ENCODE data around the gene SPAG17. TPM values are rescaled to one million over a fixed set of nuclear protein-coding genes. Genes with fewer than 3 reads are reported as not detected.

Gene SPAG17
- total and polyA plus RNA-seq, 2 donors (not counting 1 experiment from before 2014, with no cell fraction given) = not detected

GRCh38 chr1:118183586-118183985, 1.4 kb downstream of the SPAG17 start:
- ATAC-seq (ENCODE audit: low read depth) (no peak), DNase-seq (no peak)
- H3K27ac ChIP-seq (ENCODE audit: low read length in 2 of 2) = no peak overlapping the region
- no peaks in the 10 kb centered on the region for H4K20me1 ChIP-seq (ENCODE audit: control insufficient read depth, insufficient read depth, low read length, poor library complexity, severe bottlenecking)
- ChIA-PET POLR2A (no interaction called here), CTCF (no interaction called here)
- H3K27me3 ChIP-seq (replicated peaks in 1 of 4; ENCODE audit: control extremely low read depth in 1 of 4, control insufficient read depth in 3 of 4, insufficient read depth in 4 of 4, low read length in 3 of 4) = no peaks in the 10 kb centered on the region
- intact Hi-C loops (cut with micrococcal nuclease) = no loop called here
- Mint-ChIP-seq H3K4me1 (peaks cover 3% of the 10 kb centered on the region), H3K9me3 (ENCODE audit: insufficient read depth) (no peaks in the 10 kb centered on the region), H3K27ac (no peak overlapping the region), H3K4me3 (no peak overlapping the region), H3K27me3 (peaks cover 18% of the 10 kb centered on the region)
- H3K79me2 ChIP-seq (ENCODE audit: control insufficient read depth, insufficient read depth, low read length) = no peaks in the 10 kb centered on the region
- no peaks in the 10 kb centered on the region for H3K4me1 ChIP-seq (ENCODE audit: control insufficient read depth in 2 of 2, insufficient read depth in 2 of 2, low read length in 2 of 2)
- no peak overlapping the region for H3K4me2 ChIP-seq (replicated peaks; ENCODE audit: low read depth, low read length, poor library complexity, severe bottlenecking)
- TF ChIP-seq EZH2 (IDR thresholded peaks at IDR 0.05; ENCODE audit: borderline replicate concordance, insufficient read depth, low read depth, low read length, poor library complexity, severe bottlenecking) = no peak
- no peak for TF ChIP-seq CTCF (IDR thresholded peaks at IDR 0.05)
- no peak overlapping the region for H3K9ac ChIP-seq (ENCODE audit: low read length)
- H3K36me3 ChIP-seq (replicated peaks in 1 of 2; ENCODE audit: control extremely low read depth in 1 of 2, control insufficient read depth in 1 of 2, extremely low read depth in 1 of 2, insufficient read depth in 2 of 2, low read length in 1 of 2) = no peaks in the 10 kb centered on the region
- no peak overlapping the region for H2AFZ ChIP-seq (ENCODE audit: insufficient read depth, low read depth, low read length, poor library complexity, severe bottlenecking)
- H3K4me3 ChIP-seq (ENCODE audit: control extremely low read depth in 1 of 5, extremely low read depth in 1 of 5, insufficient read depth in 1 of 5, low read depth in 2 of 5, low read length in 4 of 5) = no peak overlapping the region
- WGBS (ENCODE audit: insufficient coverage) = no CpG with 5 or more reads among the region's 2 CpGs
- H3K9me3 ChIP-seq (ENCODE audit: control extremely low read depth in 1 of 3, control insufficient read depth in 2 of 3, insufficient read depth in 1 of 3, low read length in 2 of 3) = peaks cover 0 to 11% (median 0%) of the 10 kb centered on the region in 3 donors

- no peaks in the 10 kb centered on the region for H3K27me3 ChIP-seq (replicated peaks in 1 of 4; ENCODE audit: control extremely low read depth in 1 of 4, control insufficient read depth in 3 of 4, insufficient read depth in 4 of 4, low read length in 3 of 4)
- POLR2A ChIA-PET = no interaction called here
- no peaks in the 10 kb centered on the region for H4K20me1 ChIP-seq (ENCODE audit: control insufficient read depth, insufficient read depth, low read length, poor library complexity, severe bottlenecking)
- no peak overlapping the region for H3K4me2 ChIP-seq (replicated peaks; ENCODE audit: low read depth, low read length, poor library complexity, severe bottlenecking)
- no CpG with 5 or more reads among the region's 3 CpGs for WGBS (ENCODE audit: insufficient coverage)
- H3K27ac ChIP-seq (ENCODE audit: low read length in 2 of 2) = no peak overlapping the region
- H3K4me1 ChIP-seq (ENCODE audit: control insufficient read depth in 2 of 2, insufficient read depth in 2 of 2, low read length in 2 of 2) = no peaks in the 10 kb centered on the region
- H3K9me3 Mint-ChIP-seq (ENCODE audit: insufficient read depth) = peaks cover 4% of the 10 kb centered on the region
- H3K27ac Mint-ChIP-seq = no peak overlapping the region
- no peak for DNase-seq
- no peaks in the 10 kb centered on the region for H3K36me3 ChIP-seq (replicated peaks in 1 of 2; ENCODE audit: control extremely low read depth in 1 of 2, control insufficient read depth in 1 of 2, extremely low read depth in 1 of 2, insufficient read depth in 2 of 2, low read length in 1 of 2)
- TF ChIP-seq EZH2 (IDR thresholded peaks at IDR 0.05; ENCODE audit: borderline replicate concordance, insufficient read depth, low read depth, low read length, poor library complexity, severe bottlenecking) (no peak), CTCF (IDR thresholded peaks at IDR 0.05) (no peak)
- H3K4me3 ChIP-seq (ENCODE audit: control extremely low read depth in 1 of 5, extremely low read depth in 1 of 5, insufficient read depth in 1 of 5, low read depth in 2 of 5, low read length in 4 of 5) = no peak overlapping the region
- H2AFZ ChIP-seq (ENCODE audit: insufficient read depth, low read depth, low read length, poor library complexity, severe bottlenecking) = no peak overlapping the region
- H3K79me2 ChIP-seq (ENCODE audit: control insufficient read depth, insufficient read depth, low read length) = no peaks in the 10 kb centered on the region
- H3K4me1 Mint-ChIP-seq = no peaks in the 10 kb centered on the region
- peaks cover 6% of the 10 kb centered on the region for H3K27me3 Mint-ChIP-seq
- intact Hi-C loops (cut with micrococcal nuclease) = no loop called here
- CTCF ChIA-PET = no interaction called here
- H3K4me3 Mint-ChIP-seq = no peak overlapping the region
- H3K9ac ChIP-seq (ENCODE audit: low read length) = no peak overlapping the region
- H3K9me3 ChIP-seq (ENCODE audit: control extremely low read depth in 1 of 3, control insufficient read depth in 2 of 3, insufficient read depth in 1 of 3, low read length in 2 of 3) = peaks cover 2 to 12% (median 3%) of the 10 kb centered on the region in 3 donors
- ATAC-seq (ENCODE audit: low read depth) = no peak
Observed at GRCh38 chr1:118177998-118178397, 7.0 kb downstream of the SPAG17 start.

All from B cell (primary cell).